HG02623 (cell line): ENCODE measurements around the gene RTP5.

Source experiments
- ATAC-seq: cut with Tn5 transposase; IDR thresholded peaks from one replicate; pipeline ENCODE4 v1.9.1; 2021; ENCODE audit warnings: moderate library complexity; ENCODE audit not compliant: unreplicated experiment

The RTP5 gene

GRCh38 chr2:241843321-241844065 is 26.0 kb upstream of the RTP5 start:
- no peak for ATAC-seq

GRCh38 chr2:241844066-241844728 is 25.3 kb upstream of the RTP5 start:
- ATAC-seq, result no peak

GRCh38 chr2:241844831-241845578 is 24.5 kb upstream of the RTP5 start:
- no peak for ATAC-seq

GRCh38 chr2:241846406-241846805 is 23.1 kb upstream of the RTP5 start:
- no peak for ATAC-seq

GRCh38 chr2:241848761-241849615 is 20.5 kb upstream of the RTP5 start:
- no peak for ATAC-seq

- ATAC-seq, result no peak
Measured at GRCh38 chr2:241849616-241850543, 19.6 kb upstream of the RTP5 start.

- ATAC-seq, result no peak
Measured at GRCh38 chr2:241850544-241851324, 18.8 kb upstream of the RTP5 start.

- ATAC-seq, result no peak
Measured at GRCh38 chr2:241851325-241852115, 18.0 kb upstream of the RTP5 start.

GRCh38 chr2:241852116-241852980 is 17.2 kb upstream of the RTP5 start:
- no peak for ATAC-seq

GRCh38 chr2:241852981-241853631 is 16.4 kb upstream of the RTP5 start:
- no peak for ATAC-seq

GRCh38 chr2:241853651-241854341 is 15.7 kb upstream of the RTP5 start:
- no peak for ATAC-seq

GRCh38 chr2:241854342-241855244 is 14.9 kb upstream of the RTP5 start:
- ATAC-seq, result no peak

- no peak for ATAC-seq
Measured at GRCh38 chr2:241855245-241855887, 14.2 kb upstream of the RTP5 start.

GRCh38 chr2:241855888-241856422 is 13.6 kb upstream of the RTP5 start:
- ATAC-seq, result no peak
